ENCODE measurements around the gene BCL2.

Gene BCL2

DNA sequence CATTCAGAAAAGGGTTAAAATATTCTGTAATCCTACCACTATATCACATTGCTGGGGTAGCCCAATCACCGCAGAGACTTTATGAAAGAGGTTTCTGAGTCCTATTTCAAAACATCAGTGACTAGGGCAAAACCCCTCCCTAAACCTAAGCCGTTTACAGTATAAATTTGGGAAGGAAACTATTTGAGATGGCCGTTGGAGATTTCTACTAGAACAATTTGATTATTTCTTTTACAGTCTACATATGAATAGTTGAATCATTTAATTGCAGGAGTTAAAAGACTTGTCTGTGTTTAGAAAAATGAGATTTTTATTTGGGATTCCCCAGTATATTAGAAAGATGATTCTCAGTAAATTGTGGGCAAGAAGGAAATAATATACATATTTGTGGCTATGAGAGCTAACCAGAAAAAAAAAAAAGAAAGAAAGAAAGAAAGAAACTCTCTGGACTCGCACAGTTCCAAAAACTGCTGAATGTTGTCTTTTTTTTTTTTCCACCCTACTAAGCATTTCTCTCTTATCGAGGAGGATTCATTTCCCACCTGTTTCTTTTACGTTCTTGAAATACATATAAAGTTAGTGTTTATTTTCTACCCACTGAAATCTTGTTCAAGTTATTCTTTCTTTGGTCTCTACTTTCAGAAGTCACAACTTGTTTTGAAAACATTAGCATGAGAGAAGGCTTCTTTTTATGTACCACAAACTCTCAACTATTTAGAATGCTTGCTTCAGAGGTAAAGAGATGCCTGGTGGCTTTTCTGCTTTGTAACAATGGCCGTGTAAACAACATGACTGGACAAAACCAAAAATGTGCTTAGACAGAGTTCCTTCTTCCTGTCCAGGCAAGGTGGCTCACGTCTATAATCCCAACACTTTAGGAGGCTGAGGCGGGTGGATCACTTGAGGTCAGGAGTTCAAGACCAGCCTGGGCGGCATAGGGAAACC is 65.9 kb downstream of the BCL2 start:
- no peak overlapping the region for H3K9ac ChIP-seq (ENCODE audit: low read depth, low read length)
- no peaks in the 10 kb centered on the region for H3K36me3 ChIP-seq (ENCODE audit: control insufficient read depth, insufficient read depth, low read length)

DNA sequence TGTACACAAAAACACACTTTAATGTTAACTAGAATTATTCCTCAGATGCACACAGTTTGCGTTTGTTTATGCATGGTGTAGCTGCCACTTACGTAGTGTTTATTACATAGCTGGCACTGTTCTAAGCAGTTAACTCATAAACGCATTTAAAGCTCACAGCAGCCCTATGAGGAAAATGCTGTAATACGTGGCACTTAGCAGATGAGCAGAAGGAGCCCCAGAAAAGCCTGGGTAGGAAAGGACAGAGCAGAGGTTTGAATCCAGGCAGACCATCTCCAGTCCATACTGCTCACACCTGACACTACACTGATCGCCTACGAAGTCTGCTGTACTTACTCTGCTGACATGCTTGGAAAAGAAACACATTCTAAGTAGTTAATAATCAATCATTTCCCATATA is 66.6 kb downstream of the BCL2 start:
- Histone ChIP-seq H3K4me1 (ENCODE audit: control insufficient read depth, insufficient read depth, low read length) (no peaks in the 10 kb centered on the region), H3K36me3 (ENCODE audit: control insufficient read depth, insufficient read depth, low read length) (no peaks in the 10 kb centered on the region), H3K9me3 (ENCODE audit: control insufficient read depth, insufficient read depth, low read length) (no peaks in the 10 kb centered on the region), H3K27ac (ENCODE audit: low read depth, low read length) (no peak overlapping the region), H3K9ac (ENCODE audit: low read depth, low read length) (no peak overlapping the region), H3K27me3 (ENCODE audit: control insufficient read depth, insufficient read depth, low read length) (no peaks in the 10 kb centered on the region), H3K4me3 (ENCODE audit: low read depth, low read length) (no peak overlapping the region)

More for the DNA sequence above, 65.9 kb downstream of the BCL2 start:
- H3K9me3 ChIP-seq (ENCODE audit: control insufficient read depth, insufficient read depth, low read length), result no peaks in the 10 kb centered on the region
- no peaks in the 10 kb centered on the region for H3K4me1 ChIP-seq (ENCODE audit: control insufficient read depth, insufficient read depth, low read length)
- H3K27ac ChIP-seq (ENCODE audit: low read depth, low read length), result no peak overlapping the region
- H3K27me3 ChIP-seq (ENCODE audit: control insufficient read depth, insufficient read depth, low read length), result no peaks in the 10 kb centered on the region
- no peak overlapping the region for H3K4me3 ChIP-seq (ENCODE audit: low read depth, low read length)

DNA sequence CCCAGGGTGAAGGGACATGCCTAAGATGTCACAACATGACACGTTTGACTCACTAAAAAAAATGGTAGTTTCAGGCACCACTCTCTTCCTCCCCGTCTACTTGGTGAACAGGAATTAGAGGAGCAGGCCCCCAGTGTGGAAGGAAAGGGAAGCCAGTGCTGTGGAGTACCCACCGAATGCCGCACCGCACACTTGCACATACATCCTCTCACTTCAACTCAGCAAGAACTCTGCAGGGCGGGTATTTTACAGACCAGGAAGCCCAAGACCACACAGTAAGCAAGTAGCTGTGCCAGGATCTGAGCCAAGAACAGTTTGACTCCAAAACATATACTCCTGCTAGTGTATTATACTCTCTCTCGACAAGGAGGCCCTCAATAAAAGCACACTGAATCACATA is 69.8 kb downstream of the BCL2 start:
- Histone ChIP-seq H3K4me3 (ENCODE audit: low read depth, low read length) (no peak overlapping the region), H3K27me3 (ENCODE audit: control insufficient read depth, insufficient read depth, low read length) (no peaks in the 10 kb centered on the region), H3K9me3 (ENCODE audit: control insufficient read depth, insufficient read depth, low read length) (no peaks in the 10 kb centered on the region), H3K4me1 (ENCODE audit: control insufficient read depth, insufficient read depth, low read length) (no peaks in the 10 kb centered on the region), H3K36me3 (ENCODE audit: control insufficient read depth, insufficient read depth, low read length) (no peaks in the 10 kb centered on the region), H3K9ac (ENCODE audit: low read depth, low read length) (no peak overlapping the region), H3K27ac (ENCODE audit: low read depth, low read length) (no peak overlapping the region)

DNA sequence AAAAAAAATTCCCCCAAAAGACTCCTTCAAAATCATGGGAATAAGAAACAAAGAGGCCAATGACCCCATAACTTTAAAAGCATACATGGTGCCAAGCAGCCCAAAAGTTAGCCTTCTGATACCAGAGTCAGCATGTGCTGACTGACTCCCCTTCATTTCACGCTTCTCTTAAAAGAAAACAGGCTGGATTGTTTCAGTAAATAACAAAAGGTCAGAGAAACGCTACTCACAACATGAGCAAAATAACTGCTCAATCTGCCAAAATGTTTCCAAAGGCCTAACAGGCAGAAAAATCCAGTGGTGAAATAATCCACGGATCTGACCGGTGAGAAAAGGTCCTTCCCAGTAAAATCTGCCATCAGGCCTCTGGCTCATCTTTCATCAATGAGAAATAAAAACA is 71.6 kb downstream of the BCL2 start:
- Histone ChIP-seq H3K36me3 (ENCODE audit: control insufficient read depth, insufficient read depth, low read length) (no peaks in the 10 kb centered on the region), H3K9ac (ENCODE audit: low read depth, low read length) (no peak overlapping the region), H3K27ac (ENCODE audit: low read depth, low read length) (no peak overlapping the region), H3K4me1 (ENCODE audit: control insufficient read depth, insufficient read depth, low read length) (no peaks in the 10 kb centered on the region), H3K4me3 (ENCODE audit: low read depth, low read length) (no peak overlapping the region), H3K27me3 (ENCODE audit: control insufficient read depth, insufficient read depth, low read length) (no peaks in the 10 kb centered on the region), H3K9me3 (ENCODE audit: control insufficient read depth, insufficient read depth, low read length) (no peaks in the 10 kb centered on the region)

DNA sequence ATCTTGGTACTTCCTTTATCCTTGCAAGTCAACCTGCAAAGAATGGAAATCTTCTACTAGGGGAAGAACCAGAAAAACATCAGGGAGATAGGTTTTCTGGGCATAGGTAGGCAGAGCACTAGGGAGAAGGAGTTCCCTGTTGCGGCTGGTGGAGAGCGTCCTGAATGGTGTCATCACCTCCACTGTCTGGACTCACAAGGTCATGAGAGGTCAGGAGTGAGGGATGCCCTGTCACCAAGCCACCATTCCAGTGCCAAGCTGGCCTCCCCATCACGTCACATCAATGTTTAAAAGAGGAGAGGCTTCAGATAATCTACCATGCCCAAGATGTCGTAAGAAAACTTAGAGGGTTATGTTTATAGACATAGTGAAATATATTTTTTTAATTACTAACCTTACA is 72.1 kb downstream of the BCL2 start:
- no peak overlapping the region for H3K4me3 ChIP-seq (ENCODE audit: low read depth, low read length)
- no peaks in the 10 kb centered on the region for H3K27me3 ChIP-seq (ENCODE audit: control insufficient read depth, insufficient read depth, low read length)
- H3K4me1 ChIP-seq (ENCODE audit: control insufficient read depth, insufficient read depth, low read length), result no peaks in the 10 kb centered on the region
- H3K9me3 ChIP-seq (ENCODE audit: control insufficient read depth, insufficient read depth, low read length), result no peaks in the 10 kb centered on the region
- no peak overlapping the region for H3K27ac ChIP-seq (ENCODE audit: low read depth, low read length)
- no peaks in the 10 kb centered on the region for H3K36me3 ChIP-seq (ENCODE audit: control insufficient read depth, insufficient read depth, low read length)
- no peak overlapping the region for H3K9ac ChIP-seq (ENCODE audit: low read depth, low read length)

DNA sequence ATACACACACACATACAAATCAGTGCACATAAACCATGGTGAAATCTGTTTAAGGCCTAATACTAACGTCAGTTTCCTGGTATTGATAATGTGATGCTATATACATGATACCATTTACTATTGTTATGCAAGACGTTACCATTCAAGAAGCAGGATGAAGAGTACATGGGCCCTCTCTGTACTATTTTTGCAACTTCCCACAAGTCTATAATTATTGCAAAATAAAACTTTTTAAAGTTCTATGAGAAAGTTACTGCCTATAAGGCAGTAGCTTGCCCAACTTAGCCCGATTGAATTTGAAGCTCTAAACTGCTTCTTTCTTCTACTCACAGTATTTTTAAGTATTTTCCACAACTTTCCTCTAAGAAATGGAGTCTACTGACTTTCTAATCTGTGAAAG is 74.0 kb downstream of the BCL2 start:
- no peaks in the 10 kb centered on the region for H3K36me3 ChIP-seq (ENCODE audit: control insufficient read depth, insufficient read depth, low read length)
- H3K4me1 ChIP-seq (ENCODE audit: control insufficient read depth, insufficient read depth, low read length), result no peaks in the 10 kb centered on the region
- H3K27ac ChIP-seq (ENCODE audit: low read depth, low read length), result no peak overlapping the region
- no peaks in the 10 kb centered on the region for H3K9me3 ChIP-seq (ENCODE audit: control insufficient read depth, insufficient read depth, low read length)
- H3K4me3 ChIP-seq (ENCODE audit: low read depth, low read length), result no peak overlapping the region
- no peaks in the 10 kb centered on the region for H3K27me3 ChIP-seq (ENCODE audit: control insufficient read depth, insufficient read depth, low read length)
- H3K9ac ChIP-seq (ENCODE audit: low read depth, low read length), result no peak overlapping the region

DNA sequence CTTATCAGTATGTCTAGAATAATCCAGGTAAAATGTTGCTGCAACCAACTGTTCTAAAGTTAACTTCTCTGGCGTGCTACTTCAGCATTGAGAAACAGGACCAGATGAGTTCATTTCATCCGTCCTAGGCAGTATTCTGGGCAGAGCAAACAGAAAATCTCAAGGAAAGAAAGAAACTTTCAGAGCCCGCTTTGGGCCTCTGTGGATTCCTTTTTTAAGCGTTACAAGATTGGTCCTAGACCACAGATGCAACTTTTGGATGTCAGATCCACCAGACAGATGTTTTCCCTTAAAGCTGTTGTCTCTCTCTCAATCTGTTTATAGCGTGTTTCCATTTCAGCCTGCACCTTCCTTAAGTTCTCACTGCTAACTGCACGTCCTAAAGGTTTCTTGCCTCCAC is 75.0 kb downstream of the BCL2 start:
- no peaks in the 10 kb centered on the region for H3K9me3 ChIP-seq (ENCODE audit: control insufficient read depth, insufficient read depth, low read length)
- H3K9ac ChIP-seq (ENCODE audit: low read depth, low read length), result no peak overlapping the region
- H3K27me3 ChIP-seq (ENCODE audit: control insufficient read depth, insufficient read depth, low read length), result no peaks in the 10 kb centered on the region
- no peaks in the 10 kb centered on the region for H3K4me1 ChIP-seq (ENCODE audit: control insufficient read depth, insufficient read depth, low read length)
- no peaks in the 10 kb centered on the region for H3K36me3 ChIP-seq (ENCODE audit: control insufficient read depth, insufficient read depth, low read length)
- H3K27ac ChIP-seq (ENCODE audit: low read depth, low read length), result no peak overlapping the region
- H3K4me3 ChIP-seq (ENCODE audit: low read depth, low read length), result no peak overlapping the region

DNA sequence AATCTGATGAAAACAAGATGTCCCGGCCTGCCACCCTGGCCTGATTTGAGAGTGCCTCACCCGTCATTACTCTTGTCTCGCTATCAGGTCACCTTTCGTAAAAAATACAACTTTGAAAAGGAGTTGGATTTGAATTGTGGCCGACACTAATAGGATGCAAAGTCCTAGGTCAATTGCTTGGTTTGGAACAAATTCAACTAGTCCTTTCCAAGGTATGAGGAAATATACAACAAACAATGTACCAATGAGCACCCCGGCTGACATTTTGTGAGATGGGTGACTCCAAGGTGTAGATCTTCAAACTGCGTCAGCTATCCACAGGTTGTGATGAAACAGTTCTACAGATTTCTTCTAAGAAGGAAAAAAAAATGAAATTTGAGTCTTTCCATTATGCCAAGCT is 77.8 kb downstream of the BCL2 start:
- no peak overlapping the region for H3K27ac ChIP-seq (ENCODE audit: low read depth, low read length)
- H3K9ac ChIP-seq (ENCODE audit: low read depth, low read length), result no peak overlapping the region
- no peaks in the 10 kb centered on the region for H3K9me3 ChIP-seq (ENCODE audit: control insufficient read depth, insufficient read depth, low read length)
- peaks cover 23% of the 10 kb centered on the region for H3K4me1 ChIP-seq (ENCODE audit: control insufficient read depth, insufficient read depth, low read length)
- no peaks in the 10 kb centered on the region for H3K27me3 ChIP-seq (ENCODE audit: control insufficient read depth, insufficient read depth, low read length)
- no peaks in the 10 kb centered on the region for H3K36me3 ChIP-seq (ENCODE audit: control insufficient read depth, insufficient read depth, low read length)
- no peak overlapping the region for H3K4me3 ChIP-seq (ENCODE audit: low read depth, low read length)

DNA sequence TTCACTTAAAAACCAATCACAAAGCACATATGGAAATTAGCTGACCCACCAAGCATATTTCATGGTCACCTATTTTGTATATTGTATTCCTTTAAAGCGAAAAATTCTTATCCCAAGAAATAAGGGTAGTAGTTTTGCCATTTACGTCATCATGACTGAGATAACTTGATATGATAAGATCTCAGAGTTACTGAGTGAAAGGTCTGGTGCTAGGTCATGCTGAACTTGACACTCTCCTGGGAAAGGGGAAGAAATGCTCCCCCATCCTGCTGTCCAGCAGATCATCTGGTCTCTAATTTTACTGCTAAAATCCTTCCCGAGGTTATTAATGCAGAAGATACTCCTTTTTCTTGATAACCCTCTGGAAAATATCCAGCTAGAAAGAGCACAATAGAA is 78.3 kb downstream of the BCL2 start:
- Histone ChIP-seq H3K9ac (ENCODE audit: low read depth, low read length) (no peak overlapping the region), H3K9me3 (ENCODE audit: control insufficient read depth, insufficient read depth, low read length) (no peaks in the 10 kb centered on the region), H3K27ac (ENCODE audit: low read depth, low read length) (no peak overlapping the region), H3K27me3 (ENCODE audit: control insufficient read depth, insufficient read depth, low read length) (no peaks in the 10 kb centered on the region), H3K4me3 (ENCODE audit: low read depth, low read length) (no peak overlapping the region), H3K4me1 (ENCODE audit: control insufficient read depth, insufficient read depth, low read length) (peaks cover 23% of the 10 kb centered on the region), H3K36me3 (ENCODE audit: control insufficient read depth, insufficient read depth, low read length) (no peaks in the 10 kb centered on the region)

DNA sequence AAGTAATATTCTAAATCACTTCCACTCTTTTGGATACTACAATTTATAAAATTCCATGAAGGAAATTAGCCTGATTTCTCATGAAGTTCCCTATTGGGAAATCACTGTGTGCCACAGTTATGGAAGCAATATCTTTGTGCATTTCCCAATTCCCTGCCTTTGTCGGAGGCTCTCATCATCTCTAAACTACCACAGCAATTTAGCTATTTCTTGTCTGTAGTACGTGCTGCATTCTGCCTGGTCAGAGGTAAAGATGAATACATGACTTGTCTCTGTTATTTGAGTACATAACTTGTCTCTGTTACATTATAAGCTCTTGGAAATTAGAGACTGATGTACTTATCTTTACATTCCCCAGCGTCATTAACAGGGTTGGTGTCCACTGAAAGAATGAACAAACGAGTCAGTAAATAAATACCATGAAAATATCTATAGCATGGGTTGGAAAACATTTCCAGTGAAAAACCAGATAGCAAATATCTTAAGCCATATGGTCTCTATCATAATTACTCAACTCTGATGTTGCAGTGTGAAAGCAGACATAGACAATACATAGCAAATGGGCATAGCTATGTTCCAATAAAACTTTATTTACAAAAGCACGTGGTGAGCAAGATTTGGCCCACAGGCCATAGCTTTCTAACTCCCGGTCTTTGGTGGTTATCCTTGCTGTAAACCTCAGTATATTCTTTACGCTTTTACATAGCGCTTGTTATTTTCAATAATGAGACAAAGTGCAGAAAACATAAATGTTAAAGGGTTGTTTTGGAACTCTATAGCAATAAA is 78.8 kb downstream of the BCL2 start:
- Histone ChIP-seq H3K27ac (ENCODE audit: low read depth, low read length) (no peak overlapping the region), H3K27me3 (ENCODE audit: control insufficient read depth, insufficient read depth, low read length) (no peaks in the 10 kb centered on the region), H3K4me1 (ENCODE audit: control insufficient read depth, insufficient read depth, low read length) (peaks cover 23% of the 10 kb centered on the region), H3K9ac (ENCODE audit: low read depth, low read length) (no peak overlapping the region), H3K4me3 (ENCODE audit: low read depth, low read length) (no peak overlapping the region), H3K9me3 (ENCODE audit: control insufficient read depth, insufficient read depth, low read length) (no peaks in the 10 kb centered on the region), H3K36me3 (ENCODE audit: control insufficient read depth, insufficient read depth, low read length) (no peaks in the 10 kb centered on the region)

DNA sequence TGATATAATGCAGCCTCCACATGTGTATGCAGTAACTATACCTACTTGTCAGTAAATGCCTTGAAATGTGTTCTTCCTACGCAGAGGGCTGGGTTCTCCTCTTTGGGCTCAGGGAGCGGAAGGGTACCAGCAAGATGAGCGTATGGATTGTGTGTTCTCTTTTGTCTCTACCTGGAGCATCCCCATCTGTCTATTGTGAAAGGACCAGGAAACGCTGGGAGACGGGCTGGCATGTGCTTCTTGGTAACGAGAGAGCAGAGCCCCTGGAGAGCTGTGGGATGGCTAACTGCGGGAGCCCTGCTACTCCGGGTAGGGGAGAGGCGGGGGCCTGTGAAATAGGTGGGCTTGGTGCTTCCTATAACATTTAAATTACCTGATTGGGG is 80.9 kb downstream of the BCL2 start:
- Histone ChIP-seq H3K4me3 (ENCODE audit: low read depth, low read length) (0 out of 2 replicates have a peak overlapping the region, but pooled peaks have one; percentile 8), H3K27ac (ENCODE audit: low read depth, low read length) (peak overlapping the region; percentile 76), H3K9ac (ENCODE audit: low read depth, low read length) (no peak overlapping the region; the same call in 1 of the 2 replicates), H3K4me1 (ENCODE audit: control insufficient read depth, insufficient read depth, low read length) (peaks cover 23% of the 10 kb centered on the region), H3K9me3 (ENCODE audit: control insufficient read depth, insufficient read depth, low read length) (no peaks in the 10 kb centered on the region), H3K36me3 (ENCODE audit: control insufficient read depth, insufficient read depth, low read length) (no peaks in the 10 kb centered on the region), H3K27me3 (ENCODE audit: control insufficient read depth, insufficient read depth, low read length) (no peaks in the 10 kb centered on the region)

Measured in HUES48 (cell line).